Non-pigmented ciliary epithelial cell (primary cell): ENCODE measurements around the gene VAV3.
"Not testable (repeated sequence)": the region's sequence is repeated elsewhere in the genome, so short reads cannot be mapped to it uniquely, and the experiment has no call there.

Experiments
- DNase-seq: peaks from one replicate; pipeline ENCODE4 v3.0.0-alpha.2; 2010; ENCODE audit warnings: low read depth

Gene VAV3

GRCh38 chr1:107680579-107680985 lies 284.4 kb downstream of the VAV3 start:
- DNase-seq, result no peak

GRCh38 chr1:107679411-107679953 lies 285.5 kb downstream of the VAV3 start:
- no peak for DNase-seq

- DNase-seq, result no peak
These were observed 286.0 kb downstream of the VAV3 start for GRCh38 chr1:107678993-107679392.

- DNase-seq, result no peak
These were observed 287.3 kb downstream of the VAV3 start for GRCh38 chr1:107677697-107678096.

GRCh38 chr1:107674486-107674885 lies 290.5 kb downstream of the VAV3 start:
- DNase-seq, result no peak

- DNase-seq, result no peak
These were observed 292.0 kb downstream of the VAV3 start for GRCh38 chr1:107673006-107673405.

- DNase-seq, result no peak
These were observed 294.5 kb downstream of the VAV3 start for GRCh38 chr1:107670397-107671040.

GRCh38 chr1:107669996-107670395 lies 295.0 kb downstream of the VAV3 start:
- no peak for DNase-seq

- no peak for DNase-seq
These were observed 296.2 kb downstream of the VAV3 start for GRCh38 chr1:107668762-107669161.

- no peak for DNase-seq
These were observed 298.5 kb downstream of the VAV3 start for GRCh38 chr1:107666493-107666892.

GRCh38 chr1:107664982-107665925 lies 299.7 kb downstream of the VAV3 start:
- no peak for DNase-seq

- DNase-seq, result no peak
These were observed 302.0 kb downstream of the VAV3 start for GRCh38 chr1:107662971-107663370.

GRCh38 chr1:107661158-107661557 lies 303.8 kb downstream of the VAV3 start:
- no peak for DNase-seq

GRCh38 chr1:107659961-107660360 lies 305.0 kb downstream of the VAV3 start:
- no peak for DNase-seq

- no peak for DNase-seq
These were observed 307.6 kb downstream of the VAV3 start for GRCh38 chr1:107657356-107657755.

- no peak for DNase-seq
These were observed 311.2 kb downstream of the VAV3 start for GRCh38 chr1:107653765-107654164.

- DNase-seq, result no peak
These were observed 312.0 kb downstream of the VAV3 start for GRCh38 chr1:107653005-107653404.

GRCh38 chr1:107650825-107651224 lies 314.2 kb downstream of the VAV3 start:
- not testable (repeated sequence) for DNase-seq

- no peak for DNase-seq
These were observed 316.0 kb downstream of the VAV3 start for GRCh38 chr1:107649023-107649422.

GRCh38 chr1:107648071-107648470 lies 316.9 kb downstream of the VAV3 start:
- peak; percentile 45 for DNase-seq

- DNase-seq, result no peak
These were observed 318.0 kb downstream of the VAV3 start for GRCh38 chr1:107647012-107647411.

- no peak for DNase-seq
These were observed 321.2 kb downstream of the VAV3 start for GRCh38 chr1:107643766-107644165.

- DNase-seq, result no peak
These were observed 324.8 kb downstream of the VAV3 start for GRCh38 chr1:107640207-107640606.
